Skeletal muscle satellite cell (primary cell): Measurements from ENCODE around the gene PRKD1.

Experiments used
- H3K27me3 ChIP-seq: 2 replicates; pipeline ENCODE4 v1.7.0; 2013; ENCODE audit warnings: low read length; ENCODE audit not compliant: control insufficient read depth, insufficient read depth
- H3K36me3 ChIP-seq: 2 replicates; pipeline ENCODE4 v1.7.0; 2013; ENCODE audit warnings: mild to moderate bottlenecking, control low read depth, low read length; ENCODE audit not compliant: insufficient read depth
- H3K4me1 ChIP-seq: 2 replicates; pipeline ENCODE4 v1.7.0; 2013; ENCODE audit warnings: low read length; ENCODE audit not compliant: control insufficient read depth, insufficient read depth
- H3K4me2 ChIP-seq: 2 replicates; pipeline ENCODE4 v1.7.0; 2013; ENCODE audit warnings: mild to moderate bottlenecking, low read length
- H3K4me3 ChIP-seq: 2 replicates; pipeline ENCODE4 v1.7.0; 2013; ENCODE audit warnings: low read length
- H3K9ac ChIP-seq: 2 replicates; pipeline ENCODE4 v1.7.0; 2013; ENCODE audit warnings: mild to moderate bottlenecking, low read depth, low read length, moderate library complexity
- H3K9me3 ChIP-seq: replicated peaks from 2 replicates; pipeline ENCODE4 v1.7.0; 2013; ENCODE audit warnings: mild to moderate bottlenecking, control low read depth, low read length

PRKD1 gene

DNA sequence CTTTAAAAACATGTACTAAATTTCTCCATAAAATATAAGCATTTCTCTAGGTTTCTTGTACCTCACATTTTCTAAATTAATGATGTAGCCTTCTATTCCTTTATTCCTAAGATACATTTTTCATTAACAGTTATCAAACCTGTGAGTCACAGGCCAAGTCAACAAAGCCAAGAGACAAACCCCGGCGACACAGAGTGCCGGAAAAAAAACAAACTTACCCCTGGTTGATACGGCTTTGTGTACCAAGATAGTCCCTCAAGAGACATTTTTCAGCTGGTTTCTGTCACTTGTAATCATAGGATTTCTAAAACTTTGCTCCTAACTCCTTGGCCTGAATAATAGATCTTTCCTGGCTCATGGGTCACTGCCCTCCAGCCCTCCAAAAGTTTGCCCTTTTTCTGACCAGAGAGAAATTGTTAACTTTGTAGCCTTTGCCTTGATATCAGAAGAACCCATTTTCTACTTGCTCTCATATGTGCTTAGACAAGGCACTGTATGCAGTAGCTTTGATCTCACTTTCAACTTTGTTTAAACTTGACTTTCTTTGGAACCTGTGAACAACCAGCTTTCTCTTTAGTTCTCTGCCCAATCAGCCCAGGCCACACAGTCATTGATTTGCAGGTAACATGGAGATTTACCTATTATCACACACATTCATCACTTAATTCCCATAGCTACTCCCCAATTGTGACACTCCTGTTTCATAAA is 172.2 kb downstream of the PRKD1 start:
- H3K4me1 ChIP-seq, result peaks cover 35% of the 10 kb centered on the region
- no peak overlapping the region for H3K9ac ChIP-seq
- no peaks in the 10 kb centered on the region for H3K36me3 ChIP-seq
- H3K4me3 ChIP-seq, result no peak overlapping the region
- no peaks in the 10 kb centered on the region for H3K27me3 ChIP-seq
- peak overlapping the region; percentile 17 for H3K4me2 ChIP-seq
- H3K9me3 ChIP-seq, result no peaks in the 10 kb centered on the region

DNA sequence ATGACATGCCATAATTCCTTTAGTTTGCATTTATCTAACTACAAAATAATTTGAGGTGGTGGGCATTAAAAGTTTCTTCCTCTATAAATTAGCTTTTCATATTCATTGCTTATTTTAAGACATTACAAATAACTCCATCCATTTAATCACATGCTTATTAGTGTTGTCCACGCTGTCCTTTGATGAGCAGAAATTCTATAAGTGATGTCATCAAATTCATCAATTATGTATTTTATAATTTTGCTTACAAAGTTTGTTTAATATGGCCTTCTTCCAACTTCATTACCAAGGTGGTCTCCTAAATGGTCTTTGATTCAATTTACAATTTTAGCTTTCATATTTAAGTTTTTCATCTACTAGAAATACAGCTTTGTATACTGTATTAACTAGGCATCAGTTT is 173.5 kb downstream of the PRKD1 start:
- H3K9me3 ChIP-seq, result no peaks in the 10 kb centered on the region
- H3K36me3 ChIP-seq, result no peaks in the 10 kb centered on the region
- no peak overlapping the region for H3K9ac ChIP-seq
- no peak overlapping the region for H3K4me2 ChIP-seq
- peaks cover 31% of the 10 kb centered on the region for H3K4me1 ChIP-seq
- no peaks in the 10 kb centered on the region for H3K27me3 ChIP-seq
- no peak overlapping the region for H3K4me3 ChIP-seq

DNA sequence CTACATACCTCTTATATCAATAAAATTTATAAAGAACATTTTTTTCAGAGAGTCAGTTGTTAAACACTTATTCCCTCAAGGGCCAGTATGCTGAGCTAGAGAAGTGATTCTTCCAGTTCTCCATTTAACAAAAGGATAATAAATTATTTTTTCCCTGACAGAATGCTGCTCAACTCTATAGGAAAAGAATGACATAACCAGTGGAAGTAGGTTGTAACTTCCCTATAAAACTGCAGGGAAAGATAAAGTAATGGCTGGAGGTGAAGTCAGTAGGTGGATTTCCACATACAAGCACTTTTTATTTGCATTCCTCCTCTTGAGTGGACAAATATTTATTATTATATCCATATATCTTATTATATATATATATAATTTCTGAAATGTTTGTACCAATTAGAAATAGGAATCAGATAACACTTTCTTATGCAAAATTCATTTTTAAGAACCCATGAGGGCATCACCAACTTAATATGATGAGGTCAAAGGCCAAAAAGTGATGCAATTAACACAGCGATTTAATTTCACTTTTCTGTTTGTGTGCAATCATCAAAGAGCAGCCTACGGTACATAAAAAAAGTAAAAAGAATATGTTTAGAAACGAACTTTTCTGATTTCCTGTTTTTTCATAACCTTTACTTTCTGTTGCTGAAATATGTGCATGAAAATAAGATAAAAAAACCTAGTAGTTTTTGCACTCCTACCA is 175.3 kb downstream of the PRKD1 start:
- Histone ChIP-seq H3K4me2 (no peak overlapping the region), H3K4me1 (peaks cover 22% of the 10 kb centered on the region), H3K9ac (no peak overlapping the region), H3K36me3 (no peaks in the 10 kb centered on the region), H3K4me3 (no peak overlapping the region), H3K27me3 (no peaks in the 10 kb centered on the region), H3K9me3 (no peaks in the 10 kb centered on the region)

GRCh38 chr14:29749829-29750228 is 177.8 kb downstream of the PRKD1 start:
- Histone ChIP-seq H3K27me3 (no peaks in the 10 kb centered on the region), H3K4me3 (no peak overlapping the region), H3K9me3 (no peaks in the 10 kb centered on the region), H3K9ac (peak overlapping the region; percentile 15), H3K4me2 (peak overlapping the region; percentile 34), H3K36me3 (no peaks in the 10 kb centered on the region), H3K4me1 (peaks cover 12% of the 10 kb centered on the region)

DNA sequence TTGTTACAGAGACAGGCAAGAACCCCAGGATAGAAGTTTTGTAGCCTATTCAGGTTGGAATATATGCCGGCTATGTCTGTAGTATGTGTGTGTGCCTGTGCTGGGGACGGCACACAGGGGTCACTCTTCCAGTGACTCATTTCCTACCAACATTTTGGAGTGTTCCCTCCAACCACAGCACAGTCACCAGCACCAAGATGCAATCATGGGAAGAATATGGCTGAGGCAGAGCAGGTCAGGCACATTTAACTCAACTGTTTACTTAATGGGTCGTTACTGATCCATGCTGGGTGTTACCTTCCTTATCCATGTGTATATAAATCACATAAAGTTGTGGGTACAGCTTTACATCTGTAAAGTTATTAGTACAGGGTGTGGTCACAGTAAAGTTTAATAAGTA is 178.3 kb downstream of the PRKD1 start:
- peak overlapping the region; percentile 15 for H3K9ac ChIP-seq
- peaks cover 12% of the 10 kb centered on the region for H3K4me1 ChIP-seq
- H3K36me3 ChIP-seq, result no peaks in the 10 kb centered on the region
- H3K27me3 ChIP-seq, result no peaks in the 10 kb centered on the region
- no peaks in the 10 kb centered on the region for H3K9me3 ChIP-seq
- H3K4me2 ChIP-seq, result peak overlapping the region; percentile 34
- no peak overlapping the region for H3K4me3 ChIP-seq

DNA sequence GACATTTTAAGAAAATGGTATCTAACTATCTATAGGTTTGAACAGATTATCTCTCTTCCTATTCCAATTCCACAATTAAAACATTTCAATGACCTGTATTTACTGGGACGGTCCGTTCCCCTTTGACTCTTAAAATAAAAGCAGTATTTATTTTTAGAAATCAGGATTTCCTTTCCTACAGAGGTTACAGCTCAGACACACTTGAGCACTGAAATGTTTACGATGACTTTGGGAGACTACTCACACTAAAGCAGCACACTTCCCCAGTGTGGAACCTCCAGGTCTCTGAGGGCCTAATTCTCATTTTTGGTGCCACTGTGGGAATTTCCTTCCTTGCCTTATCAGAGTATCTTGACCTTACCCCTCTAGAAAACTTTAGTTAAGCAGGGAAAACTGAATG is 181.8 kb downstream of the PRKD1 start:
- Histone ChIP-seq H3K4me1 (peaks cover 39% of the 10 kb centered on the region), H3K36me3 (no peaks in the 10 kb centered on the region), H3K9ac (no peak overlapping the region)

DNA sequence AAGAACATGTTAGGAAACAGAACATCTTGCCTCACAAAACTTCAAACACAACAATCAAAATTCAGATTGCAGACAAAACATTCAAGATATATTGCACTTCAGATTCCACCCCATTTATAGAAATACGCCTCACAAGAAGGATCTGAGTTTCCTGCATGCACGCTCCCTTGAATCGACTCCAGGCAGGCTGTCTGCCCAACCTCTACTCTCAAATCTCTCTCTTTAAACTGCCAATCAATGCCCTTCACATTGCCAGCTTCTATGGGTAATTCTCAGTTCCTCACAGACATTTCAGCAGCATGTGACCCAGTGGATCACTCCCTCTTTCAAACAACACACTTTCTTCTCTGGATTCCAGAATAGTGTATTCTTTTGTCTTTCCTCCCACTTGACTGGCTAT is 184.1 kb downstream of the PRKD1 start:
- Histone ChIP-seq H3K9ac (no peak overlapping the region), H3K4me3 (no peak overlapping the region), H3K27me3 (no peaks in the 10 kb centered on the region), H3K9me3 (no peaks in the 10 kb centered on the region), H3K4me2 (no peak overlapping the region), H3K4me1 (peaks cover 31% of the 10 kb centered on the region), H3K36me3 (no peaks in the 10 kb centered on the region)

More for the DNA sequence above, 181.8 kb downstream of the PRKD1 start:
- H3K9me3 ChIP-seq, result no peaks in the 10 kb centered on the region
- no peak overlapping the region for H3K4me3 ChIP-seq
- no peak overlapping the region for H3K4me2 ChIP-seq
- H3K27me3 ChIP-seq, result no peaks in the 10 kb centered on the region

DNA sequence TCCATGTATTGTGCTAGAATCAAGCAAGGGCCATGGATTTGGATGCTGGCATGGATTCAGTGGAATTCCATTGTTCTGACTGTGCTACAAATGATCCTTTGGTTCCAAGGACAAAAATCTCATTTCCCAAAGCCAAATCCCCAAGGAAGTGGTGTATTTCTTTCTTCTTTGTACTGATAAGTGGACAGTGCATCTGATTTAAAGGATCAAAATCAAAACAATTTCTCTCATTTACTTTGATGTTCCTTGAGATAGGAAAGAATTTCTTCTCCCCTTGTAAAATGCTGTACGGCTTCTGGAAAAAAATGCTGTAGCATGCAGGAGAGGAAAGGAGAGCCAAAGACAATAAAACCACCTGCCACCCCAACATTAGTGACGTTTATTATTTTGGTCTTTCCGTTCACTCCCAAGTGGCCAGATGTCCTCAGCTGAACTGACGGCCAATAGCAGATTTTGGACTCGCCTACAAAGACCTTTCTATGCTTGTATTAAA is 185.7 kb downstream of the PRKD1 start:
- H3K36me3 ChIP-seq, result no peaks in the 10 kb centered on the region
- H3K4me3 ChIP-seq, result peak overlapping the region; percentile 6

DNA sequence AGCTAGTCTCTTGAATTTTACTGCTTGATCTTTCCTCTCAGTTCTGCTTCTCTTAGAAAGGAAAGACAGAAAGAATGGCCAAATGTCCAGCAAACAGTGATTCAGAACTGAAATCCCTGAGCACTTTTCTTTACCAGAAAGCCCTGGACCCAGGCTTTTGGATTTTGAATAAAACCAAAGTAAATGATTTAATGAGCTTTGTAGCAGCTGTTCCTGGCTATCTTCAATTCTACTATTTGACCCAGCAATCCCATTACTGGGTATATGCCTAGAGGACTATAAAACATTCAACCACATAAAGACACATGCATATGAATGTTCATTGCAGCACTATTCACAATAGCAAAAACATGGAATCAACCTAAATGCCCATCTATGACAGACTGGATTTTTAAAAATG is 187.2 kb downstream of the PRKD1 start:
- H3K9ac ChIP-seq, result peak overlapping the region; percentile 31
- peaks cover 31% of the 10 kb centered on the region for H3K4me1 ChIP-seq
- no peaks in the 10 kb centered on the region for H3K9me3 ChIP-seq
- H3K4me2 ChIP-seq, result no peak overlapping the region
- H3K4me3 ChIP-seq, result no peak overlapping the region
- H3K36me3 ChIP-seq, result no peaks in the 10 kb centered on the region
- H3K27me3 ChIP-seq, result no peaks in the 10 kb centered on the region

More for the DNA sequence above, 185.7 kb downstream of the PRKD1 start:
- H3K9ac ChIP-seq, result no peak overlapping the region
- peaks cover 31% of the 10 kb centered on the region for H3K4me1 ChIP-seq
- H3K27me3 ChIP-seq, result no peaks in the 10 kb centered on the region
- peak overlapping the region; percentile 41 for H3K4me2 ChIP-seq
- no peaks in the 10 kb centered on the region for H3K9me3 ChIP-seq

- Histone ChIP-seq H3K4me1 (peaks cover 31% of the 10 kb centered on the region), H3K27me3 (no peaks in the 10 kb centered on the region), H3K4me2 (no peak overlapping the region), H3K9me3 (no peaks in the 10 kb centered on the region), H3K9ac (no peak overlapping the region), H3K36me3 (no peaks in the 10 kb centered on the region), H3K4me3 (no peak overlapping the region)
These were observed 188.7 kb downstream of the PRKD1 start for GRCh38 chr14:29738950-29739349.

- H3K27me3 ChIP-seq, result no peaks in the 10 kb centered on the region
- H3K36me3 ChIP-seq, result no peaks in the 10 kb centered on the region
- H3K4me3 ChIP-seq, result no peak overlapping the region
- no peak overlapping the region for H3K9ac ChIP-seq
- H3K9me3 ChIP-seq, result no peaks in the 10 kb centered on the region
- H3K4me2 ChIP-seq, result no peak overlapping the region
- H3K4me1 ChIP-seq, result peaks cover 24% of the 10 kb centered on the region
These were observed 189.6 kb downstream of the PRKD1 start for GRCh38 chr14:29738056-29738455.

- no peaks in the 10 kb centered on the region for H3K27me3 ChIP-seq
- no peak overlapping the region for H3K4me2 ChIP-seq
- no peak overlapping the region for H3K9ac ChIP-seq
- H3K4me1 ChIP-seq, result peaks cover 3% of the 10 kb centered on the region
- H3K36me3 ChIP-seq, result no peaks in the 10 kb centered on the region
- no peaks in the 10 kb centered on the region for H3K9me3 ChIP-seq
- no peak overlapping the region for H3K4me3 ChIP-seq
These were observed 192.2 kb downstream of the PRKD1 start for GRCh38 chr14:29735459-29735858.
